KG1 (cell line): Measurements from ENCODE around the gene ME3.
"Not testable (repeated sequence)": the region's sequence is repeated elsewhere in the genome, so short reads cannot be mapped to it uniquely, and the experiment has no call there.

Source experiments
- DNase-seq: peaks from one replicate; lab custom pipeline; 2025; lab: John Stamatoyannopoulos, UW

The ME3 gene

DNA sequence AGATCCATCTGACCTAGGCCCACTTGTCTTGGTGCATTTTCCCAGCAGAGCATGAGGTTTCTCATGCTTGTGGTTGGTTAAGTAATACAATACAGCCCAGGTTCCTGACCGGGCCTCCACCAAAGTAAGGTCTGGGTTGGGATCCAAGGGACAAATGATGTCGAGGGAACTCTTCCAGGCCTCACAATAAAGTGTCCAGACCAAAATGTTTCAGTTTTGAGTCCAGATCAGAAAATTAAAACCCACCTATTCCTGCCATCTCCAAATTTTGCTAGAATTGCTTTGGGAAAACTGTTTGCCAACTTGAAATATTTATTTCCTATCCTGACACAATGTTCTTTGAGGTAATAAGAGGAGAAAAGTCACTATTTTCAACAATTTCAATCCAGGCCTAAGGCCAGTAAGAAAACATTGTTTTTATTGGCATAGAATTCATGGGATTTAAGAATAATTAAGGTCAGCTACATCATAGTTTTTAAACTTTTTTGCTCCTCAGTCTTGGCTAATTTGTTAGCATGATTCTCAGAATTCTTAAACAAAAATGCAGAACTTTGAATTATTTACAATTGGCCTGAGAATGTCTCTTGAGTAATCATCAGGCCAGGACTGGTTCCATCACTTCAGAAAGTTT lies 51.4 kb downstream of the ME3 start:
- no peak for DNase-seq

DNA sequence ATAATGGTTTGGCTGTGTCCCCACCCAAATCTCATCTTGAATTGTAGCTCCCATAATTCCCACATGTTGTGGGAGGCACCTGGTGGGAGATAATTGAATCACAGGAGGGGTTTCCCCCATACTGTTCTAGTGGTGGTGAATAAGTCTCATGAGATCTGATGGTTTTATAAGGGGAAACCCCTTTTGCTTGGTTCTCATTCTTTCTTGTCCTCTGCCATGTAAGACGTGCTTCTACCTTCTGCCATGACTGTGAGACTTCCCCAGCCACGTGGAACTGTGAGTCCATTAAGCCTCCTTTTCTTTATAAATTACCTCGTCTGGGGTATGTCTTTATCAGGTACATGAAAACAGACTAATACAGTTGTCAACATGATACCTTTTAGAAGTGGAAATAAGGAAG lies 53.0 kb downstream of the ME3 start:
- not testable (repeated sequence) for DNase-seq

DNA sequence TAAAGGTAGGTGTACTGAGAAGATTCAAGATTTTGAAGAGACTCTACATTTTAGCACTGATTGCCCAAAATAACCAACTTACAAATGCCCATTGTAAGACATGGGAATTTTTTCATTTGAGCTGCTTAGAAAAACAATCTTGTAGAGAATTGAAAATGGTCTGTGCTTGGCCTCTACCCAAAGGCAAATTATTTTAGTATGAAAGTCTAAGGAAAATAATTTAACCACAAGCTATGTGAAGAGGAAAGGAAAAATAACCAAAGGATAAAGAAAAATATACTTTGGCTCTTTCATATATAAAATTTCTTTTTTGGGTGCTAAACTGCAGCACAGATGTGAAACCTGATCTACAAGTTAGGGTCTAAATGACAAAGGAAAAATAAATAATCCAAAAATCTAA lies 54.9 kb downstream of the ME3 start:
- DNase-seq: no peak

DNA sequence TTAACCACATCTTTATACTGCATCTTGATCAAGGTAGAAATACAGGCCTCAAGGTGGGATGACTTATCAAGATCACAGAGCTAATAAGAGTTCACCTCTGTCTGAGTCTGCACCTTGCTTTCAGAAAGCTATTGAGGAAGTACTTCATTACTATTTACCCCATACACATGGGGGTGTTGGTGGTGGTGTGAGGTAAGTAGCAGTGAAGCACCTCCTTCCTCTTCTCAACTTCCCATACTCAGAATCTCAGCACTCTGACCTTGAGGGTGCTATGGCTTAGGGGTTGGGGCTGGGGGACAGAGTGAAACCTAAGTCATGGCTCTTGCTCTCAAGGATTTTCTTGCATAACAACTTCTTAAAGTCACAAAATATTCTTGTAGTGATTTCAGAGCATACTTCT lies 56.9 kb downstream of the ME3 start:
- no peak for DNase-seq

DNA sequence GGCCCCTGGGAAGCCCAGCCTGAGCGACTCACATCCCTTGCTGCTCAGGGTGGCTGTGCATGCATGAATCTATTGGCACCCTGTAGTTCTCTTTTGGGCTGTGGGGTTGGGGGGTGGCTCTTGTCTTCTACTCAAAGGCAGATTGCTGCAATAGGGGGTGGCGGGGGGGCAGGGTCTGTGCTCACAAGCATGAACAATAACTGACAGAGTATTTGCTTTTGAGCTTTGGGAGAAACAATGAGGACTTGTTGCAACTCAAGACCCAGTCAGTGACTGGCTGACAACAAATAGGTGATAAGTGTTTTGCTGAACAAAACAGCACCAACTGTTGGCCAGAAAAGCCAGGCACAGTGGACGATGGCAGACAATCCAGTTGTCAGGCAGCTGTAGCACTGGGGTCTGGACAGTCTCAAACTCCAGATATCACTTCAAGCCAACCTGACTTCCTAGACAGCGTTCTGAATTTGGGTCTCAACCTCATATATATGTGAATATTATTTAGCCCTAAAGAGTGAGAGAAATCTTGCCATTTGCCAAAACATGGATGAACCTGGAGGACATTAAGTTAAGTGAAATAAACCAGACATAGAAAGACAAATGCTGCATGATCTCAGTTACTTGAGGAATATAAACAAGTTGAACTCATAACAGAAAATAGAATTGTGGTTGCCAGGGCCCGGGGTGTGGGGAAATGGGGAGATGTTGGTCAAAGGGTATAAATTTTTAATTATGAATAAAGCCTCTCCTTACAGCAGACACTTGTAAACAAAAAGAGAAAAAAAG lies 61.7 kb downstream of the ME3 start:
- DNase-seq: no peak

DNA sequence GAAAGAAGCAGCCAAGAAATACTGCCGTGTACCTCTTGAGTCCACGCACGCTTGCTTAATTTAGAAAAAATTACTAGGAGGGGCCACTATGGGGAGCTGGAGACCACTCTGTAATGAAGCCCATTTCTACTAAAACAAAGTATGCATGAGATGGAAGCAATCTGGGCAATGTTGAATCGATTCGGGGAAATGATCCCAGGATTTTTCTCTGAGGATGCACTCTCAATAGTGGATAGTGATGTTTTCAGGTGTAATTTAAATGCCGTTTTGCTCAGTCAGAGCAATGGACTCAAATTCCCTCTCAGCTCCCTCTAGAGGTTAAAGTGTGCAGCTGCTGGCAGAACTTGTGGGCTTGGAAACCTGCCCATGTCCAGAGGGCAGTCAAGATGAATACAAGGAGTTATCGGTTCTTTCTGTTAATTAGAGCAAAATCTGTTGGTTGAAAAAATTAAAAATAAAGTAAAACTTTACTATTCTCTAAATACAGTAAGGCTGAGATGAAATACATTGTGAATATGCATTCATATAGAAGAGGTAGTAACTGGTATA lies 64.1 kb downstream of the ME3 start:
- DNase-seq: peak; percentile 63

DNA sequence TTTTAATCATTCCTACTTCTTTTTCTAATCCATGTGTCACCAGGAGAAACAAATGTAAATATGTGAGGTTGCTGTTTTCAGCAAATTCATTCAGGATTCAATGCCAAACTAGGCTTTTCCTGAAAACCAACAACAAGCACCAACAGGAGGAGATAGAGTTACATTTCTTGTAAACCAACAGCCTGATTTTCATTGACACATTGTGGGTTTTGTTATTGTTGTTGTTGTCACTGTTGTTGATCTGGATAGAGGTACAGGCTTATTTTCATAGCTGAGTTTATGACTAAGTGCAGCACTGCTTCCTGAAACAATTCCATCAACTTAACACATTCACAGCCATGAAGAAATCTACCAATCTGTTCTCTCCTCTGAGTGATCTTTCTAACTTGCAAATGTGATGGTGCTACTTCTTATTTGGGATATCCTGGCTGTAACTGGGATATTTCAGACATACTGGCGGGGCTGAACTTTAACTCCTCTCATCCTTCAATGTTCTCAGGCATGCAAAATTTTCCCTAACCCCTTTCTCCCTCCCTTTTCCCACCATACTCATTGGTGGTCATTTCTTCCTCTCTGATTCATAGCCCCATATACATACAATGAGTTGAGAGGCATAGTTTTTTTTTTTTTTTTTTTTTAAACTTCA lies 65.5 kb downstream of the ME3 start:
- DNase-seq: no peak

DNA sequence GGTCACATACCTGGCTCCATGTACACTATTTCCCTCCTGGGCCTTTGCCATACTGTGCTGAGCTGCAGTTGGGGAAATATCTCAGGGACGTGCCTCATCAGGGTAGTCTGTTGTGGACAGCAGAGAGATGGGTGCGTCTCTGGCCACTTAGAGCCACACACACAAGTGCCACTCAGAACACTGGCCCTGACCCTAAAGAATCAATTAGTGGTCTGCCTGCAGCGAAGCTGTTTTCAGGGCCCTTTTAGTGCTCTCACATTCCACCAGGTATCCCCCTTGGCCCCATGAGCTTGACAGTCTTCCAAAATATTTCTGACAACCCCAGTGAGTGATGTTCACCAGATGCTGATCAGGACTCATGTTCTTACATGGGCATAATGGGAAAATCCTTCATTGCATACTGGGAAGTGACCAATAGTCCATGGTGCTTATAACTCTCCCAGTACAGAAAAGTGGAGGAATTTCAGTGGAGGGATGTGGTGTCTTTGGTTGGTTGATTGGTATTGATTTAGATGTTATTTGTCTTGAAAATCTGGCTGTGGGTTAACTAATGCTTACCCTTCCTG lies 66.1 kb downstream of the ME3 start:
- no peak for DNase-seq

DNA sequence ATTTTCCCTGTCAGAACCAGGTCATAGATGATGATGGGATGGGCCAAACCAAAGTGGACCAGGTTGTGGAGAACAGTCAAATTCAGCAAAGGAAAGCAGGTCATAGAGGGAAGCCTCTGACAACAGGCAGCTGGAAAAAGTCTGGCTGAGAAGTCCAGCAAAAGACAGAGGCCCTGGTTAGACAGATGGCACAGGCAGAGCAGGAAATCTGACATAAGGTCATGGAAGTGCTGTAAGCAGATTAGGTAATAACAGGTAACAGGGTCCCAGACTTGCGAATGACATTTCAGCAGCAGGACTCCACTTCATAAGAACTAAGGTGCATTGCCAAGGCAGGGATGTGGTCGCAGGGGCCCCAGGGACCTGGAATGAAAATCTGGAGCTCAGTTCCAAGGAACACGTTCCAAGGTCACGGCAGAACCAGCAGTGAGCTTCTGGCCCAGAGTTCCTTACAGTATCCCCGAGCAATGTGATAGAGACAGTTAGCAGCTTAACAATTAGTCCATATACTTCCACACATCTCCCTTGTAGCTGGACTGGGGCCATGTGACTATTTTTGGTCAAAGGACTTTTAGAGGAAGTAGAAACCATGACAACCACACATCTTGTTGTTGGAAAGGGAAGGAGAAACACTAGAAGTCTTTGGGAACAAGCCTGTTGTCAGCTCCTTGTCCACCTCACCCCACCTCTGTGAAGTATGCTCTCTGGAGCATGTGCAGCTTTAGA lies 75.4 kb downstream of the ME3 start:
- no peak for DNase-seq

DNA sequence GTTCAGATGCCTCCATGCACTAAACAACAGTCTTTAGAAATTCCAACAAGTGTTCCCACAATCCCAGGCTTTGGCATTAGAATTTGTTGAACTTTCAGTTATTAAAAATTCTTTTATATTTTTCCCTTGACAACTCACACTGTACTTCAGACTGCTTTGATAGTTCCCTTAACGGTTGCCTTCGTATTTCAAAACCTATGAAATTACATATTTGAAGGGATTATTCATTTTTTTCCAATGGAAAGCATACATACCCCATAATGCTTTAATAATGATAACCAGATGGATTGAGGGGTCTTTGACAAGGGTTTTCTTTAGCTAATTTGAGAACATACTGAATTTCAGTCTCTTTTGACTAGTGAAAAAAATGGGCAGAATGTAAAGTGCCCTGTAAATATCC lies 76.5 kb downstream of the ME3 start:
- no peak for DNase-seq

DNA sequence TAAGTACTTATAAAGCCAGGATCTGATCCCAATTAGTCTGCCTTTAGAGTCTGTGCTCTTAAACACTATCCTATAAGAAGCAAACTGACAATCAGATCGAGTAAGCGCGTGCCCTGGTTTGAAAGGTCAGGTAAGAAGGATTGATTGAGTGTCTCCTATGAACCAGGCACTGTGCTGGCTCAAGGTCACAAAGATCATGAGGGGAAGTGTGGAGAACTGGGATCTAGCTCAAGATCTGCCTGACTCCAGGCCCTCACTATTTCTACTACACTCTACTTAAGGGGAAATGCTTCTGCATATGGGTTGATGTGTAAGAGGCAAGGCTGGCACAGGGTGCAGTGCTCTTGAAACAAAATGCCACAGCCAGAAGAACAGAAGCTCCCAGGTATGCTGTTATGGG lies 77.0 kb downstream of the ME3 start:
- no peak for DNase-seq

DNA sequence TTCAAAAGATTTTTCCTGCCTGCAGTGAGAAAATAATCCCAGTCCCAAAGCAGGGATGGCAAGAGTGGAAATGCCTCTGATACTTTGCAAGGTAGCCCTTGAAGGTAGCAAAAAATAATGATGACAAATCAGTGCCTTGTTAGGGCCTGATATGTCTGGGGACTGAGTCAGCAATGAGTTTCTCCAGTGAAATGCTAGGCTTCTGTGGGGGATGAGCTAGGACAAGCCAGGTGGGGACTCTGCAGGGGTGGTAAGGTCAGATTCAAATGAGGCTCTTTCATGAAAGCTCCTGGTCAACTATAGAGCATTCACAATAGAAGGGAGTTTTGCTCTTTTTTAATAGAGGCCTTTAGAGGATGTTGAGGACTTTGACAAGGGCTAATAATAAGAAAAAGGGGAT lies 77.7 kb downstream of the ME3 start:
- no peak for DNase-seq

DNA sequence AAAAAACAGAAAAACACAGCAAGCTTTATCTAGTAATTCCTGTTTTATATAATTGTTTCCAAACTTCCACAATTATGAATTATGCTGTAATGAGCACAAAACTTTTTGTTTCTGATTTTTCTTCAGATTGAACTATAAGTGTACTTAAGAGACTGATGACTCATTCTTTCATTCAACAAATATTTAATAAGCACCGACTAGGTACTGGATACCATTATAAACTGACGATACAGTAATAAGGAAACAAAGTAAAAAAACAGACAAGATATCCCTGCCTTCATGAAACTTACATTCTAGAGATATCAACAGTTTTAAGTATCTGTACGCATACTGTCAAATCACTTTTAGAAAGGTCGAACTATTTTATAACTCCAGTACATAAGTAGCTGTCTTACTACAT lies 78.6 kb downstream of the ME3 start:
- no peak for DNase-seq

DNA sequence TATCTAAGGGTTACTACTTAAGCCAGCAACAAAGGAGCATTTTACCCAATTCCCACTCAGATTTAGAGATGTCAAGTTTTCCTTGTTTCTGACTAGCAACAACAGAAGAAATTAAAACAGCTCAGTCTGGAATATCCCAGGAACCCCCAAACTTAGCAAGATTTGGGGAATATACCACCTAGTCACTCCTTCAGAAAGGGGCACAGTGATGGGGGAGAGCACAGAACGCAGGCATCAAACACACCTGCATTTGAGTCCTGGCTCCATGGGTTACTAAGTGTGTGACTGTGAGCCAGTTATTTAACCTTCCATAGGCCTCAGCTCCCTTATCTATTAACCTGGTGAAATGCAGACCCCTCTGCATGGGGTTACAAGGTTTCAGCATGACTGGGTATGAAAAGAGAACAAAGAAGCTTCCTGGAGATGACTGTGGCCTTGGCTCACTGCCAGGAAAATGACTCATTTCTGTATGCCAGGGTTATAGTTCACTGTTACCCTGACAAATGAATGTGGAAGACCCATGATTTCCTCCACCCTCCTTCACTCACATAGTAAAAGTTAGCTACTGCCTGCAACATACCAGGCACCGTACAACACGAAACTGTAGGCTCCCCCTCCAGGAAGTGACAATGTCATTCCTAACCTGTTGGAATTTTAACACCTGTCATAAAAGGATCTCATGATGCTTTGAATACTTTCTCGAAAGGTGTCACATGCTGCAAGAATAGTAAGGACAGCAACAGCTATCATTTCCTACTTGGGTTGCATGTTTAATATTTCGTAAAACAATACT lies 79.6 kb downstream of the ME3 start:
- peak; percentile 88 for DNase-seq

DNA sequence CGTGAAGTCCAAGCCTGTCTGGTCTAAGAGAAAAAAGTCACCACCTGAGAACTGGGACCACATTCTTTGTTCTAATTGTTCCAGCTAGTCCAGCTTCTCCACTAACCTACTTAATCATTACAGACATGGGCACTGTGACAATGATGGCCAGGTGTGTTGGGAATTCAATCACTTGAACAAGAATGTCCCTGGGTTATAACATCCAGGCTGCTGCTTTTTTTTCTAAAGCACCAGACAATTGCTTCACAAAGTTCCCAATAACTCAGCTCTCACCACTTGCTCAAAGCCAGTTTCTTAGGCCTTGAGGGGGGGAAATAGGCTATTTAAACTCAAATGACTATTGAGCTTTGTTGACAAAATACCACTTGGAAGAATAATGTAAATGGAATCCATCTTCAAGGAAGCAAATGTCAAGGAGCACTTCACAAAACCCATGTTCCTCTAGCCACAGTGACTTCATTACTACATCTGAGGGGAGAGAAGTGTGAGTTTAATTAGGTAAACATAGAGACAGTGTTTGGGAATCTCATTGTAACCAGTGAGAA lies 80.3 kb downstream of the ME3 start:
- DNase-seq: no peak

DNA sequence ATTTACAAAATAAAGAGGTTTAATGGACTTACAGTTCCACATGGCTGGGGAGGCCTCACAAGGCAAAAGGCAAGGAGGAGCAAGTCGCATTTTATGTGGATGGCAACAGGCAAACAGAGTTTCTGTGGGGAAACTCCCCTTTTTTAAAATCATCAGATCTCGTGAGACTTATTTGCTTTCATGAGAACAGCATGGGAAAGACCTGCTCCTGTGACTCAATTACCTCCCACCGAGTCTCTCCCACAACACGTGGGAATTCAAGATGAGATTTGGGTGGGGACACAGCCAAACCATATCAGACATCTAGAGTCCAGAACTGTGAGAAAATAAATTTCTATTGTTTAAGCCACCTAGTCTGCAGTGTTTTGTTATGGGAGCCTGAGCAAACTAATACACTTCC lies 80.8 kb downstream of the ME3 start:
- no peak for DNase-seq

DNA sequence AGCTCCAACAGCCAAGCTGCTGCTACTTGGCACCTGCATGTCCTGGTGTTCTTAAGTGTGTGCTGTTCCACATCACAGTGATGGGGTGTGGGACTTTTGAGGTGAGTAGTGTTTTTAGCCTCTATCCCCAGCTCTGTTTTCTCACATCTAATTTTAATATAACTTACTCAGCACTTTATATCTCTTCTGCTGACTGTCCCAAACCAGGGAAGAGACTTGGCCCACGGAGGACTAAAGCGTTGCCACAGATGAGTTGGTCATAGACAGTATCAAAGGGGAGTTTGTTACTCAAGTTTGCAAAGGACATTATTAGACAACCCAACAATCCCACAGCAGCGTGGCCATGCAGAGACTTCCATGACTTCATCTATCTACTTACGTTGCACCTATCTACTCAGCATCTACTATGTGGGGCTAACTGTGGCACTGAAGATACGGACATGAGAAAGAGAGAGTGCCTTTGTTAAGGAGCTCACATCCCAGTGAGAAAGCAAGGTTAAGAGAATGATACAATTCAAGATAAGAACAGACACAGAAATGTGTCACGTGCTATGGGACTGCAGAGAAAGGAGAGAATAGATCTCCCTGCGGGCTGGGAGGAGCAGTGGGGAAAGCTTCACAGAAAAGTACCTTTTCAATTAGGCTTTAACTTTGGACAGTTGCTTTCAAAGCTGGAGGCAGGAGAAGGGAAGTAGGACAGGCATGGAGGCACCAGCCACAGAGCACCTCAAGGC lies 82.4 kb downstream of the ME3 start:
- DNase-seq: no peak

DNA sequence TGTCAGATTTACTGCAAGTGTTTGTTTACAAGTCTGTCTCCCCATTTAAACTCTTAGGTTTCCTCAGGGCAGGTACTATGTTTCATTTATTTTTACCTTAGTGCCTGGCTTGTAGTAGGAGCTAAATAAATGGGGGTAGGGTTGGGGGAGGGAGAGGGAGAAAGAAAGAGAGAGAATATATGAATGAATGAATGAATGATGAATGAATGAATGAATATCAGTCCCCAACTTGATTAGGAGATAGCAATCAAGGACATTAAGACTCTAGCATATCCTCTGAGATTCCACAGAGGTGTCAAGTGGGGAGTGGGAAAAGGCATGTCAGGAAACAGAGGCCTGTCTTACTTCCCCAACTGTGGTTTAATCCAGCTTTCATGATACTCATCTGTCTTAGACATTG lies 83.2 kb downstream of the ME3 start:
- DNase-seq: no peak

DNA sequence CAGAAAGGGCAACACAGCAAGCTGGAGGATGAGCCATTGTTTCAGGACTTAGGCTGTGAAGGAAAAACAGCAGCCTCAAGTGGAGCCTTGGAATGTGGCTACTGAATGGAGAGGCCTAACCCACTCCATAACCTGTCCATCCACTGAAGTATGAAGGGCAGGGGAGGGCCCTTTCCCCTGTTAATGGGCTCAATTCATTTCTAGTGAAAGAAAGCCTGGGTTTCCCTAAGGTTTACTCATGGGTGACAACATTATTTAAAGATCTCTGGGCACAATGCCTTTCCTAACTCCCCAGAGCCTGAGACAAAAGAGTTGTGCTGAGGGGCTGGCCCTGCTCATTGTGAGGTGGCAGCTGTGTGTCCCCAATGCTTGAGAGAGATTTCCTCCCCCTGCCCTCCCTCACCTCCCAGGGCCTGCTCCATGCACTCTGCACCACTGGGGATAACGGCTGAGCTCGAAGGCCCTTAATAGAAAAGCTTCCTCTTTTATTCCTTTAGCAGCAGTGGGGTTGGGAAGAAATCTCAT lies 83.8 kb downstream of the ME3 start:
- no peak for DNase-seq
